ENCODE measurements around the gene INTS11. TPM values are rescaled to one million over a fixed set of nuclear protein-coding genes. Genes with fewer than 3 reads are reported as not detected.
A peak's percentile ranks its signal among the peaks of the same experiment; 100 is the strongest.

INTS11 gene
- total and polyA plus RNA-seq, 2 of the 13 experiments (the other 11 are each of a cell fraction or from before 2014, with no cell fraction given) = 52.8 to 94.8 TPM

GRCh38 chr1:1347663-1348419 is 23.4 kb upstream of the INTS11 start (continued):
- TF ChIP-seq PTBP1 (IDR thresholded peaks at IDR 0.05; ENCODE audit: low read depth, low read length, poor library complexity, severe bottlenecking) = peak; percentile 28
- TF ChIP-seq MAFG (CRISPR knock-in tag; IDR thresholded peaks at IDR 0.05) = no peak
- TF ChIP-seq RELA (CRISPR knock-in tag; IDR thresholded peaks at IDR 0.05) = no peak
- TF ChIP-seq, protein P1, sequence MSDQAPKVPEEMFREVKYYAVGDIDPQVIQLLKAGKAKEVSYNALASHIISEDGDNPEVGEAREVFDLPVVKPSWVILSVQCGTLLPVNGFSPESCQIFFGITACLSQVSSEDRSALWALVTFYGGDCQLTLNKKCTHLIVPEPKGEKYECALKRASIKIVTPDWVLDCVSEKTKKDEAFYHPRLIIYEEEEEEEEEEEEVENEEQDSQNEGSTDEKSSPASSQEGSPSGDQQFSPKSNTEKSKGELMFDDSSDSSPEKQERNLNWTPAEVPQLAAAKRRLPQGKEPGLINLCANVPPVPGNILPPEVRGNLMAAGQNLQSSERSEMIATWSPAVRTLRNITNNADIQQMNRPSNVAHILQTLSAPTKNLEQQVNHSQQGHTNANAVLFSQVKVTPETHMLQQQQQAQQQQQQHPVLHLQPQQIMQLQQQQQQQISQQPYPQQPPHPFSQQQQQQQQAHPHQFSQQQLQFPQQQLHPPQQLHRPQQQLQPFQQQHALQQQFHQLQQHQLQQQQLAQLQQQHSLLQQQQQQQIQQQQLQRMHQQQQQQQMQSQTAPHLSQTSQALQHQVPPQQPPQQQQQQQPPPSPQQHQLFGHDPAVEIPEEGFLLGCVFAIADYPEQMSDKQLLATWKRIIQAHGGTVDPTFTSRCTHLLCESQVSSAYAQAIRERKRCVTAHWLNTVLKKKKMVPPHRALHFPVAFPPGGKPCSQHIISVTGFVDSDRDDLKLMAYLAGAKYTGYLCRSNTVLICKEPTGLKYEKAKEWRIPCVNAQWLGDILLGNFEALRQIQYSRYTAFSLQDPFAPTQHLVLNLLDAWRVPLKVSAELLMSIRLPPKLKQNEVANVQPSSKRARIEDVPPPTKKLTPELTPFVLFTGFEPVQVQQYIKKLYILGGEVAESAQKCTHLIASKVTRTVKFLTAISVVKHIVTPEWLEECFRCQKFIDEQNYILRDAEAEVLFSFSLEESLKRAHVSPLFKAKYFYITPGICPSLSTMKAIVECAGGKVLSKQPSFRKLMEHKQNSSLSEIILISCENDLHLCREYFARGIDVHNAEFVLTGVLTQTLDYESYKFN (CRISPR knock-in tag; conservative IDR thresholded peaks at IDR 0.05) = peak; percentile 53
- TF ChIP-seq, protein P2, sequence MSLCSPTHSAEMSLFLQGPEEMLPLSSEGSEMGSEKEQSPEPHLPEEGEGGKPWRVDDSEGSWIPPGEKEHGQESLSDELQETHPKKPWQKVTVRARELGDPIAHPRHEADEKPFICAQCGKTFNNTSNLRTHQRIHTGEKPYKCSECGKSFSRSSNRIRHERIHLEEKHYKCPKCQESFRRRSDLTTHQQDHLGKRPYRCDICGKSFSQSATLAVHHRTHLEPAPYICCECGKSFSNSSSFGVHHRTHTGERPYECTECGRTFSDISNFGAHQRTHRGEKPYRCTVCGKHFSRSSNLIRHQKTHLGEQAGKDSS (CRISPR knock-in tag; IDR thresholded peaks at IDR 0.05; ENCODE audit: borderline replicate concordance, low read depth) = no peak
- no peak; the same call in 1 of the 2 replicates for TF ChIP-seq NFKB2 (CRISPR knock-in tag; IDR thresholded peaks at IDR 0.05; ENCODE audit: borderline replicate concordance)
- TF ChIP-seq JUNB (CRISPR knock-in tag; IDR thresholded peaks at IDR 0.05; ENCODE audit: borderline replicate concordance) = no peak
- TF ChIP-seq, protein P3, sequence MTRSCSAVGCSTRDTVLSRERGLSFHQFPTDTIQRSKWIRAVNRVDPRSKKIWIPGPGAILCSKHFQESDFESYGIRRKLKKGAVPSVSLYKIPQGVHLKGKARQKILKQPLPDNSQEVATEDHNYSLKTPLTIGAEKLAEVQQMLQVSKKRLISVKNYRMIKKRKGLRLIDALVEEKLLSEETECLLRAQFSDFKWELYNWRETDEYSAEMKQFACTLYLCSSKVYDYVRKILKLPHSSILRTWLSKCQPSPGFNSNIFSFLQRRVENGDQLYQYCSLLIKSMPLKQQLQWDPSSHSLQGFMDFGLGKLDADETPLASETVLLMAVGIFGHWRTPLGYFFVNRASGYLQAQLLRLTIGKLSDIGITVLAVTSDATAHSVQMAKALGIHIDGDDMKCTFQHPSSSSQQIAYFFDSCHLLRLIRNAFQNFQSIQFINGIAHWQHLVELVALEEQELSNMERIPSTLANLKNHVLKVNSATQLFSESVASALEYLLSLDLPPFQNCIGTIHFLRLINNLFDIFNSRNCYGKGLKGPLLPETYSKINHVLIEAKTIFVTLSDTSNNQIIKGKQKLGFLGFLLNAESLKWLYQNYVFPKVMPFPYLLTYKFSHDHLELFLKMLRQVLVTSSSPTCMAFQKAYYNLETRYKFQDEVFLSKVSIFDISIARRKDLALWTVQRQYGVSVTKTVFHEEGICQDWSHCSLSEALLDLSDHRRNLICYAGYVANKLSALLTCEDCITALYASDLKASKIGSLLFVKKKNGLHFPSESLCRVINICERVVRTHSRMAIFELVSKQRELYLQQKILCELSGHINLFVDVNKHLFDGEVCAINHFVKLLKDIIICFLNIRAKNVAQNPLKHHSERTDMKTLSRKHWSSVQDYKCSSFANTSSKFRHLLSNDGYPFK (CRISPR knock-in tag; IDR thresholded peaks at IDR 0.05; ENCODE audit: borderline replicate concordance) = peak; percentile 46; the same call in 1 of the 2 replicates
- no peak for TF ChIP-seq PPARG (CRISPR knock-in tag; conservative IDR thresholded peaks at IDR 0.05)
- TF ChIP-seq ZFP62 (CRISPR knock-in tag; IDR thresholded peaks at IDR 0.05) = no peak
- no peak for TF ChIP-seq ZNF430 (CRISPR knock-in tag; IDR thresholded peaks at IDR 0.05)
- 0 out of 2 replicates have a peak, but pooled peaks have one; percentile 52 for TF ChIP-seq ZNF605 (CRISPR knock-in tag; IDR thresholded peaks at IDR 0.05)
- no peak for TF ChIP-seq REL (CRISPR knock-in tag; conservative IDR thresholded peaks at IDR 0.05)
- no peak; the same call in 1 of the 2 replicates for TF ChIP-seq YEATS4 (CRISPR knock-in tag; IDR thresholded peaks at IDR 0.05; ENCODE audit: borderline replicate concordance)
- peak; percentile 59 for TF ChIP-seq HNRNPLL (IDR thresholded peaks at IDR 0.05; ENCODE audit: low read depth, low read length, poor library complexity, severe bottlenecking)
- no peak for TF ChIP-seq KDM1A (CRISPR knock-in tag; IDR thresholded peaks at IDR 0.05)
- no peak for TF ChIP-seq PRDM4 (CRISPR knock-in tag; IDR thresholded peaks at IDR 0.05; ENCODE audit: borderline replicate concordance)
